DND-41 (cell line): ENCODE data around the gene ERCC6L2.

Experiments used
- CTCF ChIP-seq: IDR thresholded peaks from 2 replicates; pipeline ENCODE4 v1.5.1; 2012; ENCODE audit warnings: borderline replicate concordance, low read length, moderate library complexity, mild to moderate bottlenecking; ENCODE audit not compliant: poor library complexity, severe bottlenecking; ENCODE audit errors: extremely low read depth
- EZH2 ChIP-seq: IDR thresholded peaks from 3 replicates; pipeline ENCODE4 v1.6.1; 2012; ENCODE audit warnings: borderline replicate concordance, low read depth, mild to moderate bottlenecking, moderate library complexity, low read length, inconsistent platforms; ENCODE audit not compliant: severe bottlenecking

DNA sequence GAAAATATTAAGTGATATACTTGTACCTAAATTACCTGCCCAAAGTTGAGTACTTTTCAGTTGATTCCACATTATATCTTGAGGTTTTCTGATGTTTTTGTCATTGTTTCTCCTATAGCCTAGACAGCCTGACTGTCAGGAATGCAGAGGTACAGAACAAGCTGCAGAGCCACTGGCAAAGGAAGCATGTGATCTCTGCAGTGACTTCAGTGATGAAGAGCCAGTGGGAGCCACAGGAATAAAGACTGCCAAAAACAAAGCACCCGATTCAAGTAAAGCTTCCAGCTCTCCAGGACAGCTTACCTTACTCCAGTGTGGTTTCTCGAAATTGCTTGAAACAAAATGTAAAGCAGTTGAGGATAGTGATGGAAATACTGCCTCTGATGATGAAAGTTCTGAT is 96.3 kb downstream of the ERCC6L2 start:
- no peak for TF ChIP-seq CTCF
- no peak for TF ChIP-seq EZH2
